HG02763 (cell line): ENCODE results near the gene SFXN1.

Source experiments
- ATAC-seq: cut with Tn5 transposase; IDR thresholded peaks from one replicate; pipeline ENCODE4 v1.9.1; 2021; ENCODE audit warnings: mild to moderate bottlenecking, moderate library complexity; ENCODE audit not compliant: unreplicated experiment

Gene SFXN1

DNA sequence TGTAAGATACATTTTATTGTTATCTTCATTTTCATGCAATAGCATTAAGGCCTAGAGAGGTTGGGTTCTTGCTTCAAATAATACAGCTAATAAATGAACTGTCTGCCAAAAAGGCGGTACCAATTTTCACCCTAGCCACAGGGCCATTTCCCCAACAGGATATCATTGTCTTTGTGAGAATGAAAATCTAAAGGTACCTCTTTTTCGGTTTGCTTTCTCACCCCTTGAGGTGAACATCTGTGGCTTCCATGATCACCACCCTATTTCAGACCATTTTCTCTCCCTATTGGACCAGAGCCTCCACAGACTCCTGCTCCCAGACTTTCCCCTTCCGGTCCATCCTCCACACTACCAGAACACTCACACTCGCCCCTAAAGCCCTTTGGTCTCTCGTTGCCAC, 60.2 kb downstream of the SFXN1 start:
- ATAC-seq = no peak

DNA sequence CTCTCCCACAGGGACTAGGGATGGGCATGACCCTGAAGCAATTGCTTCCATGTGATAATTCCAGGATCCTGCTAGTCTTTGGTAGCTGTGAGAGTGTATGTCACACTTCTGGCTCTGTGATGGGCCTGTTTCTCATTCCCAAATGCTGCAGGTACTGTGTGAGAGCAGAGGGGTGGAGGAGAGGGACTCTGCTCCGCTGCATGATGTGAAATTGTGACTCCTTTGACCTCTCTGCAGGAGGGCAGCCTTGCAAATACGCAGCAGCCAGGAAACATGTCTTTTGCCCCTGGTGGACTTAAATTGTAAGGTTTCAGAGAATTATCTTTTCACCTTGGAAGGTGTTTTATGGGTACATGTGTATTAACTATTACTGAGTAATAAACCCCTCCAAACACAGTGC, 61.6 kb downstream of the SFXN1 start:
- no peak for ATAC-seq

DNA sequence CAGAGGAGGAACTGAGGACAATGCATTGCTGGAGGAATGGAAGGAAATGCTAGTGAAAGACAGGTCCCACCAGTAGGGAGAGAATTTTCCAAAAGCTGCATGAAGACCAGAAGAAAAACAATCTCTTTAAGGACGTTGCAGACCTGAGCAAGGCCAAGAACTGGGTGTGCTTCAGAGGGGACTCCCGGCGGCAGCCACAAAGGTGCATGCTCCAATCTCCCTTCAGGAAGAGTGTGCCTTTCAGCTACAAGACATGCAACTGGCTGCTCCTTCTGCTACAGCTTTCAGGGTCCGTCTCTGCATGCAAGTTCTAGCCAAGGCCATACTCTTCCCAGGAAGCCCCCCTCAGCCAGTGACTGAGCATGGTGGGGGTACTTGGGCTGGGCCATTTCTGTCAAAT, 62.9 kb downstream of the SFXN1 start:
- ATAC-seq = no peak

DNA sequence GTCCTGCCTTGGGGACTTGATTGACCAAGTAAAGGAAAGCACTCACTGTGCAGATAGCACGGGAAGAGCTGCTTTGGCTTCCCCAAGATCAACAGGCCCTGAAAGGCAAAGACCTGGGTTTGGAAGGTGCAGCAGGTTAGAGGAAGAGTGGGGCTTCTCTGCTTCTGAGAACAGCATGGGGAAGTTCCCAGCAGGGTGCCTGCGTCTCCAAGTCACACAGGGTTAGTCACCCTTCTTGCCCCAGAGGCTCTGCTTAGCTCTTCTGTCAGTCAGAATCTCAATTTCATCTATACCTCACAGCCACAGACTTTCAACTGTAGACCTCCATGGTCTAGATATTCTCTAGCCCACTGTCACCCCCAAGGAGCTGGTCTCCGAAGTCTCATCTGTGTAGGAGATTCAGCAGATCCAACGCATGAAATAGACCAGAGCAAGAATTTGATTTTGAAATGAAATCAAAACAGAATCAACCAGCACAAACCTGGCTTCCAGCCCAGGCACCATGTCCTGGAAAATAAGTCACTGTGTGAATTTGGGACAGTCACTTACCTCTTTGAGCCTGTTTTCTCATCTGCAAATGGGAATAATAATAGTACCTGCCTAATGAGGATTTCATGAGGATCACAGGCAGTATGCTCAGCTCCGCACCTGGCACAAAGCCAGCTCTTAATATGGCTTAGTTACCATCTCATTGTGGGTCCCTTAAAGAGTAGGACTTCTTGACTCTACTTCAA, 64.0 kb downstream of the SFXN1 start:
- ATAC-seq = no peak

DNA sequence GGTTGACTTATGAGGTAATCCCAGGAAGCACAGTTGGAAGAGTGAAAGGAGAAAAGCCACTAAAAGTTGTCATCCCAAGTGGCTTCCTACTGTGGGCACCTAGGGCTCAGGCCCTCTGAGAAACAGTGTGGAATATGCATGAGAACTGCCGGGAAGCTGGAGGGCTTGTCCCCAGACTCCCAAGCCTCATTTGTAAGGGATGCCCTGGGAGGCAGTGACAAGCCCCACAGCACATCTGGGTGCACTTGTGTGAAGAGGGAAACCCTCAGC, 64.5 kb downstream of the SFXN1 start:
- ATAC-seq = no peak

DNA sequence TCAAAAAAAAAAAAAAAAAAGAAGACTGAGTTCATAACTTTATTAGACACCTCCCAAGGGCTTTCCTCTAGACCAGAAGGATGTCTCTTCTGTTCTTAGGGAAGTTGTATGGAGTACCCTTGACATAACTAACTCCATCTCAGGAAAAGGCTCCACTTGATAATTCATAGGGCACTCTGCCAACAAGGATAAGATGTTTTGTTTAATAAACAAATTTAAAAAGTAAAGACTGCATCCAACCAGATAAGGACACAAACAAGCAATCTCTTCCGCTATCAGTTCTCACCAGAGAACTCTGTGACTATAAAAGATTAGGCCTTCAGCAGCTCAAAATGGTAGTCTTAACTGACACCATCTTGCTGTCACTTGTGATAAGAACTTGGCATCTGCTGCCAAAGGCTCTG, 65.8 kb downstream of the SFXN1 start:
- no peak for ATAC-seq

GRCh38 chr5:175544586-175544985, 66.2 kb downstream of the SFXN1 start:
- ATAC-seq = no peak

- no peak for ATAC-seq
These were observed 69.5 kb downstream of the SFXN1 start for GRCh38 chr5:175547842-175548241.

DNA sequence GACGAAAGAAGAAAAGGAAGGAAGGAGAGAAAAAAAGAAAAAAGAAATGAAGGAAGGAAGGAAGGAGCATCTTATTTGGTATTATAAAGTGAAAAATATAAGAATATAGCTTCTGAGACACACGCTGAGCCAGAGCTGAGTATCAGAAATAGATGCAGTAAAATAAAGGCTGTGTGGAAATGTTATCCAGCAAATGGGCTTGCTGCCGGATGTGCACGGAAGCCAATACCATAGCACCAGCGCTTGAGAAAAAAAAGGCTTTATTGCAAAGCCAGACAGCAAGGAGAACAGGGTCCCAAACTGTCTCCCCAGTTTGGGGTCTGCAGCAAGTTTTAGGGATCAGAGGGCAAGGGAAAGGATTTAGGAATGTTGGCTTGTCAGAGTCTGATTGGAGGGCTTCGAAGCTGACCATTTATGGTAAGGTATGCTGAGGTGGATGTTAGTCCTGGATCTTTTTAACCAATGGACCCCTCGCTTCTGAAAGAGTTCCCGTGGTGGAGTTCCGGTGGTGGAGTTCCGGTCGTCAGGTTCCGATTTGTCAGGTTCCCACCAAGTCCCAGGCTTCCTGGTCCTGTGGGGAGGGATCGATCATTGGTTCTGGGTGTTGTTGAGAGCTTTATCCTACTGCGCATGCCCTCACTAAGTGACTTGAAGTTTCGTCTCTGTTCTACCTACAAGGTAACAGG, 70.4 kb downstream of the SFXN1 start:
- ATAC-seq = no peak

GRCh38 chr5:175550055-175550805, 71.9 kb downstream of the SFXN1 start:
- ATAC-seq = no peak

DNA sequence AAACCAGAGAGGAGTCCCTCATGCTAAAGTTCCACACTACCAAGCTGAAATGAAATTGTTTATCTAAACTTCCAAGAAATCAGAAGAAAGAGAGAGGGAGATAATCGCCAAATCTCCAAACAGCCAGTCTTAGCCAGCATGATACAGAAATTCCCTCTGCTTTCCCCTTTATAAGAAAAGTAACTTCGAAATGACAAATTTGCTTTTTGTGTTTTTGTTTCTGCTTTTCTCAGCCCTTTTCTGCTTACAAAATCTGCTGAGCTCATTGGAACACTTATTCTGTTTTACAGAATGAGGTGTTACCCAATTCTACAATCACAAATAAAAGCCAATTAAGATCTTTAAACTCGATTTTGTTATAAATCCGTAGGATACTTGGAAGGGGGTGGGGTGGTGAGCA, 72.9 kb downstream of the SFXN1 start:
- no peak for ATAC-seq

- no peak for ATAC-seq
These were observed 75.9 kb downstream of the SFXN1 start for GRCh38 chr5:175554296-175554695.

- ATAC-seq = no peak
These were observed 76.9 kb downstream of the SFXN1 start for GRCh38 chr5:175555168-175555785.

GRCh38 chr5:175556794-175557193, 78.4 kb downstream of the SFXN1 start:
- no peak for ATAC-seq

DNA sequence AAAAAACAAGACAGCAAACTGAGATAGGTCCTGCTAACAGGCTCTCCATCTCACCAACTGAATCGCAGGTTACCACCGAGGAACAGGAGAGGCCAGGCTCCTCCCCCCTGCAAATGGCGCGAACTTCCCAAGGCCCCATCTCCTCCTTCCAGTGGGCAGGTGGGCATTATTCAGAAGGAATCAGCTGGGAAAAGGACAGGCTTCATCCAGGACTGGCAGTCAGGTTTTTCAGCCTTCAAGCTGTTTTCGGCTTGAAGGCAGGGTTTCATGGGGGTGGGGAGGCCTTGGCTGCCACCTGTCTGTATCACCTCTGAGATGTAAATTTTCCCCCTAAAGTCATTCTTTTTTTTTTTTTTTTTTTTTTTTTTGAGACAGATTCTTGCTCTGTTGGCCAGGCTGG, 79.4 kb downstream of the SFXN1 start:
- no peak for ATAC-seq

DNA sequence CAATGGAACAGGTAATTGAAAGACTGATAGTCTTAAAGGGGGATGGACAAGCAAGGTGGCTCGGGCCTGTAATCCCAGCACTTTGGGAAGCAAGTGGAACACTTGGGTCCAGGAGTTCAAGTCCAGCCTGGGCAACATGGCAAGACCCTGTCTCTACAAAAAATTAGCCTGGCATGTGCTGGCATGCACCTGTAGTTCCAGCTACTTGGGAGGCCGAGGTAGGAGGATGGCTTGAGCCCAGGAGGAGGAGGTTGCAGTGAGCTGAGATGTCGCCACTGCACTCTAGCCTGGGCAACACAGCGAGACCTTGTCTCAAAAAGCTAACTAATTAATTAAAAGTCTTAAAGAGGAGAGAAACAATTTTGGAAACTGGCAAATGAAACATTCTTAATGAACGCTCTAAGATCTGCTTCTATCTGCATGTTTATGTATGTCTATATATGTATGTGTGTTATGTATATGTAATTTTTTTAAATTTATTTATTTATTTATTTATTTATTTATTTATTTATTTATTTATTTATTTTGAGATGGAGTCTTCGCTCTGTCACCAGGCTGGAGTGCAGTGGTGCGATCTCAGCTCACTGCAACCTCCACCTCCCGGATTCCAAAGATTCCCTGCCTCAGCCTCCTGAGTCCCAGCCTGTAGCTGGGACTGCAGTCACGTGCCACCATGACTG, 80.6 kb downstream of the SFXN1 start:
- no peak for ATAC-seq

- ATAC-seq = no peak
These were observed 81.7 kb downstream of the SFXN1 start for GRCh38 chr5:175560011-175560410.

DNA sequence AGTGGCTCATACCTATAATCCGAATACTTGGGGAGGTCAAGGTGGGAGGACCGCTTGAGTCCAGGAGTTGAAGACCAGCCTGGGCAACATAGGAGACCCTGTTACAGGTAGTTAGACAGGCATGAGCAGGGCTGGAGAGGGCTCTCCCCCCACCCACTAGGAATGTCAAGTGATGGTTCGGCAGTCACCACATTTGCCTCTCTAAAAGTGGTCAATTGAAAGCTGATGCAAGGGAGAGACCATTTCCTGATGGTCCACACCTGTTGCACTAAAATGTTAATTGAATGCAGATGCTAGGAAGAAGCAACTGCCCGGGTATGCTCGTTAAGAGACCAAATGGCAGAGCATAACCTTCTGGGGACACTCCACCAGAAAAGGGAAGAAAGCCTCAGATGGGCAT, 82.7 kb downstream of the SFXN1 start:
- ATAC-seq = no peak

- no peak for ATAC-seq
These were observed 86.4 kb downstream of the SFXN1 start for GRCh38 chr5:175564716-175565115.

- ATAC-seq = no peak
These were observed 88.3 kb downstream of the SFXN1 start for GRCh38 chr5:175566697-175567096.

GRCh38 chr5:175567954-175568353, 89.6 kb downstream of the SFXN1 start:
- ATAC-seq = no peak
